H9 (cell line): ENCODE results near the gene SYNE4. TPM values are rescaled to one million over a fixed set of nuclear protein-coding genes. Genes with fewer than 3 reads are reported as not detected.
A peak's percentile ranks its signal among the peaks of the same experiment; 100 is the strongest.

Experiments used
- DNase-seq: peaks from one replicate; pipeline ENCODE4 v3.0.0-alpha.2; 2017
- H2AFZ ChIP-seq: one replicate; pipeline ENCODE4 v1.6.1; 2013; ENCODE audit warnings: mild to moderate bottlenecking, low read length, control low read depth, moderate library complexity
- H2AK5ac ChIP-seq: 2 replicates; pipeline ENCODE4 v1.6.1; 2013; ENCODE audit warnings: low read length, control low read depth, mixed read lengths; ENCODE audit not compliant: insufficient read length
- H2BK120ac ChIP-seq: one replicate; pipeline ENCODE4 v1.6.1; 2013; ENCODE audit warnings: low read depth, mild to moderate bottlenecking, low read length, control low read depth, inconsistent platforms; ENCODE audit not compliant: poor library complexity, severe bottlenecking
- H2BK12ac ChIP-seq: 2 replicates; pipeline ENCODE4 v1.6.1; 2013; ENCODE audit warnings: low read length, control low read depth, mixed read lengths, low read depth; ENCODE audit not compliant: insufficient read length
- H2BK15ac ChIP-seq: 2 replicates; pipeline ENCODE4 v1.6.1; 2013; ENCODE audit warnings: low read depth, low read length, control low read depth
- H2BK20ac ChIP-seq: one replicate; pipeline ENCODE4 v1.6.1; 2013; ENCODE audit warnings: low read depth, mild to moderate bottlenecking, low read length, control low read depth, inconsistent platforms; ENCODE audit not compliant: poor library complexity, severe bottlenecking
- H2BK5ac ChIP-seq: 2 replicates; pipeline ENCODE4 v1.6.1; 2013; ENCODE audit warnings: low read length, control low read depth, mixed read lengths; ENCODE audit not compliant: insufficient read length
- H3K14ac ChIP-seq: 2 replicates; pipeline ENCODE4 v1.6.1; 2013; ENCODE audit warnings: low read length, control low read depth; ENCODE audit not compliant: insufficient read depth
- H3K18ac ChIP-seq: 2 replicates; pipeline ENCODE4 v1.6.1; 2013; ENCODE audit warnings: low read depth, mild to moderate bottlenecking, mixed read lengths, low read length, control low read depth; ENCODE audit not compliant: insufficient read length
- H3K23ac ChIP-seq: 2 replicates; pipeline ENCODE4 v1.6.1; 2013; ENCODE audit warnings: low read length, control low read depth, mixed read lengths, low read depth; ENCODE audit not compliant: insufficient read length
- H3K23me2 ChIP-seq: 2 replicates; pipeline ENCODE4 v1.6.1; 2013; ENCODE audit warnings: low read depth, mild to moderate bottlenecking, mixed read lengths, low read length, control low read depth; ENCODE audit not compliant: insufficient read length, poor library complexity, severe bottlenecking
- H3K27ac ChIP-seq: 2 replicates; pipeline ENCODE4 v1.5.1; 2013; ENCODE audit warnings: low read length, control low read depth, mixed read lengths, low read depth; ENCODE audit not compliant: insufficient read length
- H3K27me3 ChIP-seq: 2 replicates; pipeline ENCODE4 v1.6.1; 2013; ENCODE audit warnings: low read length, control low read depth, inconsistent platforms; ENCODE audit not compliant: insufficient read depth
- H3K4ac ChIP-seq: 2 replicates; pipeline ENCODE4 v1.6.1; 2013; ENCODE audit warnings: low read depth, mild to moderate bottlenecking, control low read depth, inconsistent platforms, low read length, moderate library complexity
- H3K4me1 ChIP-seq: 2 replicates; pipeline ENCODE4 v1.6.1; 2013; ENCODE audit warnings: low read length, control low read depth, inconsistent platforms; ENCODE audit not compliant: insufficient read depth
- H3K4me2 ChIP-seq: 2 replicates; pipeline ENCODE4 v1.6.1; 2013; ENCODE audit warnings: low read length, control low read depth, mixed read lengths; ENCODE audit not compliant: insufficient read length, insufficient read depth
- H3K56ac ChIP-seq: 2 replicates; pipeline ENCODE4 v1.6.1; 2013; ENCODE audit warnings: low read depth, mild to moderate bottlenecking, mixed read lengths, low read length, control low read depth; ENCODE audit not compliant: insufficient read length
- H3K79me1 ChIP-seq: 2 replicates; pipeline ENCODE4 v1.6.1; 2013; ENCODE audit warnings: low read depth, mild to moderate bottlenecking, moderate library complexity, low read length, control low read depth, inconsistent platforms; ENCODE audit not compliant: insufficient read depth, poor library complexity, severe bottlenecking
- H3K79me2 ChIP-seq: 2 replicates; pipeline ENCODE4 v1.6.1; 2013; ENCODE audit warnings: low read length, control low read depth, inconsistent platforms; ENCODE audit not compliant: insufficient read depth
- H3K9ac ChIP-seq: 2 replicates; pipeline ENCODE4 v1.6.1; 2013; ENCODE audit warnings: low read length, control low read depth, mixed read lengths; ENCODE audit not compliant: insufficient read length; ENCODE audit errors: extremely low read depth
- H3K9me3 ChIP-seq: one replicate; pipeline ENCODE4 v1.6.1; 2013; ENCODE audit warnings: low read depth, low read length, inconsistent platforms; ENCODE audit not compliant: control insufficient read depth
- H3T11ph ChIP-seq: one replicate; pipeline ENCODE4 v1.6.1; 2013; ENCODE audit warnings: mild to moderate bottlenecking, low read length, control low read depth, inconsistent platforms
- H4K20me1 ChIP-seq: one replicate; pipeline ENCODE4 v1.6.1; 2013; ENCODE audit not compliant: control insufficient read depth, insufficient read length, insufficient read depth
- H4K5ac ChIP-seq: 2 replicates; pipeline ENCODE4 v1.6.1; 2013; ENCODE audit warnings: low read depth, mild to moderate bottlenecking, mixed read lengths, low read length, control low read depth; ENCODE audit not compliant: insufficient read length
- H4K8ac ChIP-seq: replicated peaks from 2 replicates; pipeline ENCODE4 v1.6.1; 2013; ENCODE audit warnings: low read length, control low read depth, mixed read lengths, low read depth; ENCODE audit not compliant: insufficient read length
- H4K91ac ChIP-seq: 2 replicates; pipeline ENCODE4 v1.6.1; 2013; ENCODE audit warnings: low read depth, mild to moderate bottlenecking, moderate library complexity, mixed read lengths, low read length, control low read depth; ENCODE audit not compliant: insufficient read length
- H3K27ac Mint-ChIP-seq, 3 experiments: 2 replicates in 2 of 3; 3 replicates in 1 of 3; pipeline ENCODE4 v1.8.0; 2020 to 2021; ENCODE audit warnings: mixed read lengths in 3 of 3, mild to moderate bottlenecking in 1 of 3, moderate library complexity in 1 of 3
- H3K27me3 Mint-ChIP-seq: 2 replicates; pipeline ENCODE4 v1.8.0; 2021; ENCODE audit warnings: low read depth, mild to moderate bottlenecking, moderate library complexity, mixed read lengths
- H3K36me3 Mint-ChIP-seq, 3 experiments: 2 replicates in 2 of 3; 3 replicates in 1 of 3; pipeline ENCODE4 v1.8.0; 2020 to 2021; ENCODE audit warnings: low read depth in 3 of 3, mixed read lengths in 3 of 3; ENCODE audit not compliant: insufficient read depth in 1 of 3
- H3K4me1 Mint-ChIP-seq, 2 experiments: 2 replicates each; pipeline ENCODE4 v1.8.0; 2020; ENCODE audit warnings: mixed read lengths in 2 of 2
- H3K4me3 Mint-ChIP-seq, 2 experiments: 2 replicates in 1 of 2; 3 replicates in 1 of 2; pipeline ENCODE4 v1.8.0; 2020 to 2021; ENCODE audit warnings: mild to moderate bottlenecking in 2 of 2, mixed read lengths in 2 of 2, moderate library complexity in 1 of 2
- H3K9me3 Mint-ChIP-seq, 2 experiments: 2 replicates in 1 of 2; 3 replicates in 1 of 2; pipeline ENCODE4 v1.8.0; 2020; ENCODE audit warnings: mild to moderate bottlenecking in 2 of 2, mixed read lengths in 2 of 2, moderate library complexity in 1 of 2
- WGBS: extraction: QIAGEN DNeasy Blood & Tissue Kit; methylation state at CpG from one replicate; pipeline ENCODE4 v1.1.7; 2013; ENCODE audit warnings: missing lambda C conversion rate, low lambda C conversion rate, mixed read lengths; ENCODE audit not compliant: insufficient read length; ENCODE audit errors: extremely low coverage; 5-methylcytosine and 5-hydroxymethylcytosine counted together
- total RNA-seq: library from RNA; stranded (reverse); gene quantifications from 2 replicates; pipeline ENCODE4 v1.2.1, GENCODE V29; 2021
- TF ChIP-seq, protein P1 (sequence below): fragments of 200-600 bp; sonication (generic); conservative IDR thresholded peaks from 3 replicates; pipeline ENCODE4 v1.8.0; 2021; ENCODE audit warnings: antibody characterized with exemption, mild to moderate bottlenecking

Gene SYNE4
- total RNA-seq, 1 experiment from 2014 or later: 19.2 TPM

DNA sequence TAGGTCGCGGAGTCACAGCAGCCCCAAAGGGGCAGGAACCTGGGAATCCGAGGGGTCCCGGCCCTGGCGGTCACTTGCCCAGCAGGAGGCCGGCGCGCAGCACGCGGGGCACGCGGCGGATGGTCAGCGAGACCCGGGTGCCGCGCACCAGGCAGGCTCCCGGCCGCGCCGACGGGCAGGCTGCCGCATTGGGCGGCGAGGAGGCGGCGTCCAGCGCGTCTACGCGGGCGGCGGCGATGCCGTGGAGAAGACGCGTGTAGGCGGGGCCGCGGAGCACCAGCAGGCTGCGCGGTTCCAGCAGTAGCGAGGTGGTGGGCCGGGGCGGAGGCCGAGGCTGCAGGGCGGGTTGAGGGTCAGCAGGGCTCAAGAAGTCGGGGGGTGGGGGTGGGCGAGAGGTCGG is 607 bp upstream of the SYNE4 start:
- no CpG with 5 or more reads among the region's 50 CpGs for WGBS
- H4K91ac ChIP-seq: no peak overlapping the region
- H3K27ac ChIP-seq: no peak overlapping the region
- H3K4me2 ChIP-seq: peak overlapping the region; percentile 26
- Mint-ChIP-seq H3K4me3 (peak overlapping the region; percentile 90 to 92), H3K27ac (peak overlapping the region in 1 of 3 experiments; percentile 52; a peak in 2 of 7 replicates), H3K4me1 (peaks cover 26 to 30% of the 10 kb centered on the region in 2 experiments), H3K9me3 (no peaks in the 10 kb centered on the region; a peak in 2 of 5 replicates), H3K36me3 (peaks cover 5 to 21% (median 17%) of the 10 kb centered on the region in 3 experiments), H3K27me3 (peaks cover 1% of the 10 kb centered on the region)
- no peak overlapping the region for H4K5ac ChIP-seq
- H3K9ac ChIP-seq: no peak overlapping the region
- no peaks in the 10 kb centered on the region for H4K20me1 ChIP-seq
- DNase-seq: peak; percentile 72
- H3K23me2 ChIP-seq: peaks cover 20% of the 10 kb centered on the region
- H3K79me2 ChIP-seq: no peaks in the 10 kb centered on the region
- H3K56ac ChIP-seq: no peak overlapping the region
- H3K4ac ChIP-seq: no peak overlapping the region
- H2BK5ac ChIP-seq: no peak overlapping the region
- H3T11ph ChIP-seq: no peak overlapping the region
- H3K79me1 ChIP-seq: no peaks in the 10 kb centered on the region
- H4K8ac ChIP-seq: no peak overlapping the region
- no peak overlapping the region for H3K23ac ChIP-seq
- peak overlapping the region; percentile 80 for H3K18ac ChIP-seq
- TF ChIP-seq, protein P1, sequence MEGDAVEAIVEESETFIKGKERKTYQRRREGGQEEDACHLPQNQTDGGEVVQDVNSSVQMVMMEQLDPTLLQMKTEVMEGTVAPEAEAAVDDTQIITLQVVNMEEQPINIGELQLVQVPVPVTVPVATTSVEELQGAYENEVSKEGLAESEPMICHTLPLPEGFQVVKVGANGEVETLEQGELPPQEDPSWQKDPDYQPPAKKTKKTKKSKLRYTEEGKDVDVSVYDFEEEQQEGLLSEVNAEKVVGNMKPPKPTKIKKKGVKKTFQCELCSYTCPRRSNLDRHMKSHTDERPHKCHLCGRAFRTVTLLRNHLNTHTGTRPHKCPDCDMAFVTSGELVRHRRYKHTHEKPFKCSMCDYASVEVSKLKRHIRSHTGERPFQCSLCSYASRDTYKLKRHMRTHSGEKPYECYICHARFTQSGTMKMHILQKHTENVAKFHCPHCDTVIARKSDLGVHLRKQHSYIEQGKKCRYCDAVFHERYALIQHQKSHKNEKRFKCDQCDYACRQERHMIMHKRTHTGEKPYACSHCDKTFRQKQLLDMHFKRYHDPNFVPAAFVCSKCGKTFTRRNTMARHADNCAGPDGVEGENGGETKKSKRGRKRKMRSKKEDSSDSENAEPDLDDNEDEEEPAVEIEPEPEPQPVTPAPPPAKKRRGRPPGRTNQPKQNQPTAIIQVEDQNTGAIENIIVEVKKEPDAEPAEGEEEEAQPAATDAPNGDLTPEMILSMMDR: no peak
- H3K9me3 ChIP-seq: no peaks in the 10 kb centered on the region
- no peak overlapping the region for H3K14ac ChIP-seq
- H2AK5ac ChIP-seq: no peak overlapping the region
- H2AFZ ChIP-seq: no peak overlapping the region
- no peak overlapping the region for H2BK20ac ChIP-seq
- no peak overlapping the region for H2BK15ac ChIP-seq
- H3K4me1 ChIP-seq: no peaks in the 10 kb centered on the region
- H2BK120ac ChIP-seq: no peak overlapping the region
- H3K27me3 ChIP-seq: no peaks in the 10 kb centered on the region
- H2BK12ac ChIP-seq: no peak overlapping the region
